T-cell (primary cell): ENCODE measurements around the gene SH3TC2. TPM values are rescaled to one million over a fixed set of nuclear protein-coding genes. Genes with fewer than 3 reads are reported as not detected.

ENCODE experiments used
- ATAC-seq, 4 experiments: fragments of 200-7000 bp in 3 of 4; fragments of 150-1000 bp in 1 of 4; cut with Tn5 transposase; replicated peaks in 1 of 4; 1 replicate in 3 of 4; 2 replicates in 1 of 4; pipeline ENCODE4 v1.10.0; 2021; ENCODE audit warnings: moderate library complexity in 3 of 4, mild to moderate bottlenecking in 2 of 4, moderate number of reproducible peaks in 1 of 4
- CTCF ChIA-PET, 2 donors: fragments of 300-600 bp; sonication (Branson Sonifier 250); formaldehyde crosslinking; loops; one replicate each; lab custom pipeline; 2022; ENCODE audit warnings: antibody characterized with exemption in 2 of 2; lab: Charles Lee
- POLR2A ChIA-PET, 2 donors: fragments of 300-600 bp; sonication (Branson Sonifier 250); formaldehyde crosslinking; loops; one replicate each; lab custom pipeline; 2022; ENCODE audit warnings: antibody characterized with exemption in 2 of 2; lab: Charles Lee
- DNase-seq, 35 experiments: peaks; one replicate each; pipeline versions ENCODE4 v3.0.0 to v3.0.0-alpha.2; 2013 to 2023
- H3K27ac ChIP-seq: one replicate; pipeline ENCODE4 v1.5.1; 2013; ENCODE audit warnings: low read length
- H3K27me3 ChIP-seq, 2 experiments: replicated peaks in 1 of 2; 1 replicate in 1 of 2; 2 replicates in 1 of 2; pipeline versions ENCODE4 v1.6.1 to v1.7.0; 2013; ENCODE audit warnings: low read length in 1 of 2, mixed read lengths in 1 of 2; ENCODE audit not compliant: control insufficient read depth in 2 of 2, insufficient read depth in 2 of 2; ENCODE audit errors: extremely low read depth in 1 of 2
- H3K36me3 ChIP-seq, 2 donors: 1 replicate in 1 of 2; 2 replicates in 1 of 2; pipeline versions ENCODE4 v1.6.1 to v1.7.0; 2013; ENCODE audit warnings: low read length in 1 of 2; ENCODE audit not compliant: control insufficient read depth in 2 of 2, insufficient read depth in 1 of 2; ENCODE audit errors: extremely low read depth in 1 of 2
- H3K4me1 ChIP-seq, 2 experiments: 1 replicate in 1 of 2; 2 replicates in 1 of 2; pipeline versions ENCODE4 v1.6.1 to v1.7.0; 2013; ENCODE audit warnings: low read length in 2 of 2, mixed read lengths in 1 of 2; ENCODE audit not compliant: insufficient read depth in 2 of 2, control insufficient read depth in 1 of 2; ENCODE audit errors: extremely low read depth in 1 of 2
- H3K4me3 ChIP-seq, 2 donors: 1 replicate in 1 of 2; 2 replicates in 1 of 2; pipeline versions ENCODE4 v1.5.1 to v1.7.0; 2013; ENCODE audit warnings: mild to moderate bottlenecking in 2 of 2, low read length in 1 of 2, moderate library complexity in 1 of 2; ENCODE audit not compliant: control insufficient read depth in 1 of 2; ENCODE audit errors: extremely low read depth in 1 of 2
- H3K9me3 ChIP-seq: 2 replicates; pipeline ENCODE4 v1.7.0; 2013
- H3K27ac Mint-ChIP-seq, 2 donors: one replicate each; pipeline ENCODE4 v1.8.0; 2020 to 2021; ENCODE audit warnings: mild to moderate bottlenecking in 2 of 2, mixed read lengths in 2 of 2
- H3K27me3 Mint-ChIP-seq, 2 donors: one replicate each; pipeline ENCODE4 v1.8.0; 2021 to 2022; ENCODE audit warnings: mixed read lengths in 2 of 2
- H3K36me3 Mint-ChIP-seq: one replicate; pipeline ENCODE4 v1.8.0; 2021; ENCODE audit warnings: mixed read lengths
- H3K4me1 Mint-ChIP-seq, 3 donors: one replicate each; pipeline ENCODE4 v1.8.0; 2020 to 2022; ENCODE audit warnings: mixed read lengths in 3 of 3, mild to moderate bottlenecking in 1 of 3
- H3K4me3 Mint-ChIP-seq, 3 donors: one replicate each; pipeline ENCODE4 v1.8.0; 2020 to 2022; ENCODE audit warnings: mild to moderate bottlenecking in 3 of 3, mixed read lengths in 3 of 3, moderate library complexity in 3 of 3
- H3K9me3 Mint-ChIP-seq, 3 donors: one replicate each; pipeline ENCODE4 v1.8.0; 2020 to 2022; ENCODE audit warnings: mixed read lengths in 3 of 3
- WGBS: methylation state at CpG from one replicate; pipeline ENCODE4 v1.1.5; 2013; ENCODE audit warnings: missing lambda C conversion rate; ENCODE audit not compliant: insufficient coverage; 5-methylcytosine and 5-hydroxymethylcytosine counted together
- total RNA-seq, 35 experiments: library from RNA in 6 of 35; stranded (reverse) in 6 of 35; fragments of 120-200 nt in 1 of 35; gene quantifications; one replicate each; pipeline versions ENCODE4 v1.2.1 to v1.2.4 and lab custom pipeline; 2013 to 2026

The SH3TC2 gene
- total RNA-seq, 5 donors from 2014 or later (not counting 1 experiment from before 2014, with no cell fraction given), result not detected

DNA sequence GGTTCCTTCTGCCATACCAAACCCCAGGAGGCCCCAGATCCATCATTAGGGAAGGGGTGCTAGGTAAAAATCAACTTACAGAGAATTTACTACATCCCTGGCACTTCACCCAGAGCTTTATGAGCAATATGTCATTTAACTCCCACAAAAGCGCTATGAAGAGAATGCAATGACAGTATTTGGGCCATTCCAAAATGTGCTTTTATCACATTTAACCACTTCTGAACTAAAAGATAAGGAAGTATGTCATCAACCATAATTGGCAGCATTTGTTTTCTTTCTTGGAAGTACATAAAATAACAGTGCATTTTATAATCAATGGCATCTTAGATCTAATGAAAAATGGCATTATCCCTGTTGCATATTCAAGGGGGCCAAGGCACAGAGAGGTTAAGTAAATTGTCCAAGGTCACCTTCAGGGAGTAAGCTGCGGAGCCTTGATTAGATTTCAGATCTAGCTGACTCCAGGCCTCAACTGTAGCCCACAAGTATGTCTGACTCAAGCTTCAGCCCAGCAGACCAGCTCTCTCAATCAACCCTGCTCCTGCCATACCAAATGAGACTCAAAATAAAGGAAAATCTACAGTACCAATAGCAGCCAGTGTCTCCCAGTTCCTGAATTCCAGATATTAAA lies 16.5 kb downstream of the SH3TC2 start:
- ChIA-PET POLR2A (no interaction called here), CTCF (interaction anchor here in 1 of 2 donors (0.9 kb wide), 1 partner anchor 315 kb away, joined by 3 read pairs; no protein-coding TSS in a partner anchor)
- no peak for ATAC-seq
- Histone ChIP-seq H3K4me1 (no peaks in the 10 kb centered on the region), H3K27ac (no peak overlapping the region), H3K36me3 (no peaks in the 10 kb centered on the region), H3K4me3 (no peak overlapping the region), H3K9me3 (no peaks in the 10 kb centered on the region), H3K27me3 (peaks cover 0 to 9% of the 10 kb centered on the region in 2 experiments)
- Mint-ChIP-seq H3K36me3 (no peaks in the 10 kb centered on the region), H3K27me3 (peaks cover 4 to 8% of the 10 kb centered on the region in 2 donors), H3K4me3 (no peak overlapping the region), H3K9me3 (no peaks in the 10 kb centered on the region), H3K27ac (no peak overlapping the region), H3K4me1 (no peaks in the 10 kb centered on the region)
- no peak for DNase-seq
- WGBS, result 25% methylated on average over 1 of the region's 2 CpGs

DNA sequence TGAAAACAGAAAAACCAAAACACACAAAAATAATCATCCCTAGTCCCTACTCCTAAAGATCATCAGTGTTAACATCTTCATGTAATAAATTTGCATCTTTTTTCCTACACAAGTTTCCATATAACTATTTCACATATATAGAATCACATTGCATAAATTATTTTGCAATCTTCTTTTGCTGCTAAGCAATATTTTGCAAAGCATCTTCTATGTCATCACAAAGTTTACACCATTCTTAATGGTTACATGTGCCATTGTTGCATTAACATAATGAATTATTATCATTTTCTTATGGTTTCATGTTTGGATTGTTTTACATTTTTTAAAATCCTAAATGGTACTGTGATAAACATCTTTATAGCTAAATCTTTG lies 17.8 kb downstream of the SH3TC2 start:
- Histone ChIP-seq H3K27me3 (peaks cover 0 to 9% of the 10 kb centered on the region in 2 experiments), H3K4me3 (no peak overlapping the region), H3K36me3 (no peaks in the 10 kb centered on the region), H3K27ac (no peak overlapping the region), H3K4me1 (no peaks in the 10 kb centered on the region), H3K9me3 (no peaks in the 10 kb centered on the region)
- no peak for ATAC-seq
- ChIA-PET POLR2A (interaction anchor here in 1 of 2 donors (0.6 kb wide), 1 partner anchor 603 kb away, joined by 4 read pairs; no protein-coding TSS in a partner anchor), CTCF (interaction anchor here (0.7 to 0.9 kb wide), 4 partner anchors 9 to 314 kb away, joined by 3 to 4 read pairs (median 4); no protein-coding TSS in a partner anchor)
- Mint-ChIP-seq H3K27ac (no peak overlapping the region), H3K4me3 (no peak overlapping the region), H3K9me3 (no peaks in the 10 kb centered on the region), H3K4me1 (no peaks in the 10 kb centered on the region), H3K36me3 (no peaks in the 10 kb centered on the region), H3K27me3 (peaks cover 4 to 8% of the 10 kb centered on the region in 2 donors)
- DNase-seq, result no peak

DNA sequence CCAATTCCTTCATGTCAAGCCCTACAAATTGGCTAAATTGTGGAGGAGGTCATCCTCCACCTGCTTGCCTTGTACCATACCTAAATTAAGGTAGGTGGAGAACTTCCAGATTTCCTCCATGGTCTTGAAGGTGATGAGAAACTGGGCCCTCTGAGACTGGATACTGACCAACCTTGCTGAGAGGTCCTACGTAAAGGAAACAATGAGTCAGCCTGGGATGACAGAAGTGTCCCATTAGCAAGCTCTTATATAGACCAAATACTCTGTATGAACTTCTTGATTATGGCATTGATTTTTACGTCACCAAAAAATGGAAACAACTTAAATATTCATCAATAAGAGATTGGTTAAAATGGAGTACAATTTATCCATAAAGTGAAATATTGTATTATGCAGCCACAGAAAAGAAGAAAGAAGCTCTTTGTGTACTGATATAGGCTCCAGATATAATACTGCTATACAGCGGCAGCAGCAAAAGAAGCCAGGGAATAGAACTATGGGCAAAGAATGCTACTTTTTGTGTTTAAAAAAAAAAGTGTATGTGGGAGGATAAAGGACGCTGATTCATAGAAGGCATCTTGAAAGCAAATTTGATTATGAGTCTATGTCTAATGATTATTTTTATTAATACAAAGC lies 18.3 kb downstream of the SH3TC2 start:
- peaks cover 0 to 9% of the 10 kb centered on the region in 2 experiments for H3K27me3 ChIP-seq
- no peaks in the 10 kb centered on the region for H3K4me1 ChIP-seq
- no peak overlapping the region for H3K4me3 ChIP-seq
- no peaks in the 10 kb centered on the region for H3K4me1 Mint-ChIP-seq
- no peak overlapping the region for H3K27ac Mint-ChIP-seq
- H3K36me3 Mint-ChIP-seq, result no peaks in the 10 kb centered on the region
- no peaks in the 10 kb centered on the region for H3K9me3 Mint-ChIP-seq
- CTCF ChIA-PET, result interaction anchor here (0.7 to 0.9 kb wide), 4 partner anchors 8 to 314 kb away, joined by 3 to 4 read pairs (median 4); no protein-coding TSS in a partner anchor
- no peak overlapping the region for H3K27ac ChIP-seq
- no peak for DNase-seq
- no CpG with 5 or more reads among the region's 4 CpGs for WGBS
- POLR2A ChIA-PET, result interaction anchor here in 1 of 2 donors (0.6 kb wide), 1 partner anchor 602 kb away, joined by 4 read pairs; no protein-coding TSS in a partner anchor
- H3K9me3 ChIP-seq, result no peaks in the 10 kb centered on the region
- H3K4me3 Mint-ChIP-seq, result no peak overlapping the region
- H3K36me3 ChIP-seq, result no peaks in the 10 kb centered on the region
- peaks cover 4% of the 10 kb centered on the region in 2 donors for H3K27me3 Mint-ChIP-seq
- ATAC-seq, result no peak

GRCh38 chr5:149043641-149044040 lies 19.2 kb downstream of the SH3TC2 start:
- Mint-ChIP-seq H3K4me1 (no peaks in the 10 kb centered on the region), H3K36me3 (no peaks in the 10 kb centered on the region)
- ATAC-seq, result no peak

DNA sequence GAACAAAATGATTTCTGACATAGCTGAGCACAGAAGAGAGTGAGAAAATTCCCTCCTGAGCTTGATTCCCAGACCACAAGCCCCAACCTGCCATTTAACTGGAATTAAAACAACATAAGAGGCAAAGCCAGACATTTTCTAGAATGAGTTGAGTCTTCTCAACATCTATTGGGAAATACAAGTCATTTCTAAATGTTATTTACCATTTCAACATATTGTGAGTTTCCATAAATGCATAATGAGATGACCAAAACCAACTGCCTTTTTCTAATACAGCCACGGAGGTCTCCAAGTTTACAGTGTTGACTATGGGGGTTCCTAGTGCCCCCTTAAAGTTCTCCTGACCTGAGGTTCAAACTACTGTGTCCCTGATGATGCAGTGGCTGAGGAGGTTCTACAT lies 20.0 kb downstream of the SH3TC2 start:
- H3K4me1 ChIP-seq, result no peaks in the 10 kb centered on the region
- CTCF ChIA-PET, result interaction anchor here (0.6 to 1.1 kb wide), 3 partner anchors 301 to 1858 kb away, joined by 4 to 6 read pairs (median 5); no protein-coding TSS in a partner anchor
- H3K4me3 Mint-ChIP-seq, result no peak overlapping the region
- no peaks in the 10 kb centered on the region for H3K36me3 Mint-ChIP-seq
- no peak overlapping the region for H3K27ac ChIP-seq
- POLR2A ChIA-PET, result no interaction called here
- H3K4me3 ChIP-seq, result no peak overlapping the region
- ATAC-seq (no peak), DNase-seq (no peak)
- H3K27me3 Mint-ChIP-seq, result peaks cover 0 to 2% of the 10 kb centered on the region in 2 donors
- no peak overlapping the region for H3K27ac Mint-ChIP-seq
- H3K36me3 ChIP-seq, result no peaks in the 10 kb centered on the region
- H3K27me3 ChIP-seq, result peaks cover 0 to 2% of the 10 kb centered on the region in 2 experiments
- no CpG with 5 or more reads among the region's 1 CpG for WGBS
- H3K9me3 ChIP-seq, result no peaks in the 10 kb centered on the region
- peaks cover under 1 to 4% (median 2%) of the 10 kb centered on the region in 3 donors for H3K4me1 Mint-ChIP-seq
- H3K9me3 Mint-ChIP-seq, result no peaks in the 10 kb centered on the region

More at GRCh38 chr5:149043641-149044040, 19.2 kb downstream of the SH3TC2 start:
- Histone ChIP-seq H3K27me3 (peaks cover 0 to 3% of the 10 kb centered on the region in 2 experiments), H3K9me3 (no peaks in the 10 kb centered on the region), H3K36me3 (no peaks in the 10 kb centered on the region), H3K27ac (no peak overlapping the region), H3K4me1 (no peaks in the 10 kb centered on the region), H3K4me3 (no peak overlapping the region)
- CTCF ChIA-PET, result interaction anchor here (0.6 to 1.1 kb wide), 3 partner anchors 302 to 1858 kb away, joined by 4 to 6 read pairs (median 5); no protein-coding TSS in a partner anchor
- no peak overlapping the region for H3K4me3 Mint-ChIP-seq
- no CpG with 5 or more reads among the region's 4 CpGs for WGBS
- POLR2A ChIA-PET, result no interaction called here
- H3K9me3 Mint-ChIP-seq, result no peaks in the 10 kb centered on the region
- peaks cover 2 to 4% of the 10 kb centered on the region in 2 donors for H3K27me3 Mint-ChIP-seq
- no peak overlapping the region for H3K27ac Mint-ChIP-seq
- no peak for DNase-seq

DNA sequence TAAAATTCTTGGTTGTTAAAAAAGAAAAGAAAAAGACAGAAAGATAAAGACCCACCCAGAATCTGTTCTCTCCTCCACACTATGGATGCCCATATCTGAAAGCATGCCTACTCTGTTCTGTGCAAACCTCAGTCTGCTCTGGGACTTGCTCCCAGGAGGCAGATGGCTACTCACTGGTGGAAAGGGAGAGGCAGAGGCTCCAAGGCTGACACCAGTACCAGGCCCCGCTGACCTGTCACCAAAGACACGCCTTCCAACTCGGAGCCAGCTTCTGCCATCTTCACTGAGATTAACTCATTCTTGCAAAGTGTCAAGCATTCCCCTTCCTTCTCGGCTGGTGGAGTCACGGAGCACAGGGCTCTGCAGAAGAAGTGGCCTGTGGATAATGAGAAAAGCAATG lies 21.6 kb downstream of the SH3TC2 start:
- Histone ChIP-seq H3K4me3 (no peak overlapping the region), H3K27ac (no peak overlapping the region), H3K4me1 (no peaks in the 10 kb centered on the region)

More for the DNA sequence above, 21.6 kb downstream of the SH3TC2 start:
- Mint-ChIP-seq H3K9me3 (no peaks in the 10 kb centered on the region), H3K27ac (no peak overlapping the region), H3K4me1 (peaks cover 5 to 17% (median 13%) of the 10 kb centered on the region in 3 donors), H3K4me3 (no peak overlapping the region), H3K36me3 (no peaks in the 10 kb centered on the region), H3K27me3 (no peaks in the 10 kb centered on the region)
- Histone ChIP-seq H3K36me3 (no peaks in the 10 kb centered on the region), H3K27me3 (peaks cover 0 to 6% of the 10 kb centered on the region in 2 experiments), H3K9me3 (no peaks in the 10 kb centered on the region)
- POLR2A ChIA-PET, result no interaction called here
- no peak for ATAC-seq
- CTCF ChIA-PET, result no interaction called here
- no CpG with 5 or more reads among the region's 5 CpGs for WGBS
- DNase-seq, result no peak
